GM18907 (cell line): ENCODE data around the gene C17orf67.

Experiments used
- ATAC-seq: cut with Tn5 transposase; IDR thresholded peaks from one replicate; pipeline ENCODE4 v1.9.1; 2021; ENCODE audit warnings: mild to moderate bottlenecking, moderate library complexity; ENCODE audit not compliant: unreplicated experiment

Gene C17orf67

GRCh38 chr17:56833057-56833808 is 487 bp downstream of the C17orf67 start:
- peak; percentile 60 for ATAC-seq

- no peak for ATAC-seq
Measured at GRCh38 chr17:56832446-56832845, 1.3 kb downstream of the C17orf67 start.

GRCh38 chr17:56831369-56832095 is 2.2 kb downstream of the C17orf67 start:
- ATAC-seq: no peak

GRCh38 chr17:56830726-56831368 is 2.9 kb downstream of the C17orf67 start:
- no peak for ATAC-seq

- ATAC-seq: no peak
Measured at GRCh38 chr17:56826611-56827414, 6.9 kb downstream of the C17orf67 start.

GRCh38 chr17:56824503-56824902 is 9.2 kb downstream of the C17orf67 start:
- no peak for ATAC-seq

- no peak for ATAC-seq
Measured at GRCh38 chr17:56823848-56824247, 9.9 kb downstream of the C17orf67 start.

- no peak for ATAC-seq
Measured at GRCh38 chr17:56822725-56823124, 11.0 kb downstream of the C17orf67 start.

- no peak for ATAC-seq
Measured at GRCh38 chr17:56821847-56822534, 11.7 kb downstream of the C17orf67 start.

- ATAC-seq: no peak
Measured at GRCh38 chr17:56820207-56820606, 13.5 kb downstream of the C17orf67 start.

- ATAC-seq: peak; percentile 81
Measured at GRCh38 chr17:56819431-56820145, 14.1 kb downstream of the C17orf67 start.

GRCh38 chr17:56819030-56819429 is 14.7 kb downstream of the C17orf67 start:
- ATAC-seq: no peak

GRCh38 chr17:56817066-56817465 is 16.7 kb downstream of the C17orf67 start:
- ATAC-seq: no peak

- ATAC-seq: no peak
Measured at GRCh38 chr17:56815711-56816110, 18.0 kb downstream of the C17orf67 start.

GRCh38 chr17:56812901-56813388 is 20.8 kb downstream of the C17orf67 start:
- no peak for ATAC-seq

- ATAC-seq: no peak
Measured at GRCh38 chr17:56810891-56811775, 22.6 kb downstream of the C17orf67 start.

GRCh38 chr17:56810343-56810742 is 23.4 kb downstream of the C17orf67 start:
- ATAC-seq: no peak

GRCh38 chr17:56809820-56810179 is 23.9 kb downstream of the C17orf67 start:
- no peak for ATAC-seq
